ENCODE data around the gene MAZ.

The MAZ gene

DNA sequence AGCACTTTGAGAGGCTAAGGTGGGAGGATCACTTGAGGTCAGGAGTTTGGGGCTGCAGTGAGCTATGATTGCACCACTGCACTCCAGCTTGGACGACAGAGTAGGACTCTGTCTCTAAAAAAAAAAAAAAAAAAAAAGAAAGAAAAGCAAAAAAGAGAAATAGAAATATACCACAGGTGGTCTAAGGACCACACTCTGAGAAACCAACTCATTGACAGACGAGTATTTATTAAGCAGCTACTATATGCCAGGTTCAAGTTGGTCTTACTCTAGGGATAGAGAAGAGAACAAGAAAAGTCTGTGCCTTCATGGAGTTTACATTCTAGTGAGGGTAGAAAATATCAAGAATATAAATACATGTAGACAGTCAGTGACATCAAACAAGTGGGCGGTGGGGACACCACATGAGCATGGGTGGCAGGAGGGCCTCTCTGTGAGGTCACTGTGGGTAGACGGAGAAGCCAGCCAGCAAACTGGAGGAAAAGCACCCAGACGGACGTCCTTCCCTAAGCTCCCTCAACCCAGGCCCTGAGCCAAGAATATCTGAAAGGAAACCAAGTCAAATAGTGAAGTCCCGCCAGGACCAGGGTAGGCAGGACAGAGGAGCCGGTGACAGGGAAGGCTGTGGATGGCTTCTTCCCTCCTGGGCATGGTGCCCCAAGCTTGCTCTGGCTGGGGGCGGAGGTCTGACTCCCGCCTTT lies 52.0 kb downstream of the MAZ start:
- no peak for DNase-seq

DNA sequence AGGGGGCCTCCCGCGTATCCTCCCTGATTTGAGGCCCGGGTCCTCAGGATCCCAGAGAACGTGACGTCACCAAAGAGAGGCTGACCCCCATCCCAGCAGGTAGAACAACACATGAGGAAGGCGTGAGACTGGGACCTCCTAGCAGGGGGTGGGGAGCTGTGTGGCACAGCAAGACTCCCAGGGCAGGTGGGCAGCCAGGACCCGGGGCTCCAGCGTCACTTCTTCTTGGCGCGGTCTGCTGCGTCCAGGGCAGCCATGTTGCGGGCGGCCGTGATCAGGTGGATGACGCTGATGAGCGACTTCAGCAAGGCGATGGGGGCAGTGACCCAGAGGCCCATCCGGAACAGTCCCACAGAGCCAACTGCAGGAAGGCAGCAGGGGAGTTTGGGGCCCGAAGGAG lies 52.6 kb downstream of the MAZ start:
- no peak for DNase-seq

DNA sequence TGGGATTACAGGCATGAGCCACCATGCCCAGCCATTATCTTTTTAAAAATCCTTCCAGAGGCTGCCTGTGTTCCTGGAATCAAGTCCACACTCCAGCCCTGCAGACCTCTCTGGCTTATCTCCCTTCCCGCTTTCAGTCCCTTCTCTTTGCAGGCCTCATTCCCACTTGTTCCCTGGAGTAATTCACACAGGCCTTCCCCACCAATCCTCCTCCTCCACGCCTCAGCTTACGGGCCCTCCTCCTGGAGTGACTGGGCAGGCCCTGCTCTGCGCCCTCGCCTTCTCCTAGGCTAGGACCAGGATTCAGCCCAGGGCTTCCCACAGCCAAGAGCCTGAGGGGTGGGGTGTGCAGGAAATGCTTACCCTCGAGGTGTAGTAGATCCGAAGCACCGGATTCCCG lies 53.9 kb downstream of the MAZ start:
- no peak for DNase-seq
